Esophagus mucosa (tissue), 1 donor: ENCODE results near the gene MTHFSD. TPM values are rescaled to one million over a fixed set of nuclear protein-coding genes. Genes with fewer than 3 reads are reported as not detected.

ENCODE experiments used
- ATAC-seq: fragments of 200-7000 bp; cut with Tn5 transposase; one replicate; pipeline ENCODE4 v1.9.1; 2020
- total RNA-seq: library from RNA; stranded (reverse); gene quantifications from one replicate; pipeline ENCODE4 v1.2.4, GENCODE V29; 2023
- donor health status: DM: yes; HTN: yes; CAD: no.

The MTHFSD gene
- total RNA-seq, 1 donor from 2014 or later: 11.2 TPM

- ATAC-seq: no peak
Measured at GRCh38 chr16:86584071-86584685, 29.1 kb upstream of the MTHFSD start.

- no peak for ATAC-seq
Measured at GRCh38 chr16:86581458-86581857, 26.4 kb upstream of the MTHFSD start.

- no peak for ATAC-seq
Measured at GRCh38 chr16:86580791-86581170, 25.7 kb upstream of the MTHFSD start.

GRCh38 chr16:86580063-86580790 is 25.2 kb upstream of the MTHFSD start:
- ATAC-seq: no peak

GRCh38 chr16:86579268-86580062 is 24.4 kb upstream of the MTHFSD start:
- no peak for ATAC-seq

GRCh38 chr16:86578611-86579267 is 23.7 kb upstream of the MTHFSD start:
- ATAC-seq: no peak

GRCh38 chr16:86578061-86578599 is 23.1 kb upstream of the MTHFSD start, which contains the start of gene FOXL1:
FOXL1 (plus strand) TSS chr16:86578549; CDS start chr16:86578724, 175 bp downstream.
- no peak for ATAC-seq

- ATAC-seq: no peak
Measured at GRCh38 chr16:86577314-86577971, 22.4 kb upstream of the MTHFSD start.

GRCh38 chr16:86576591-86577313 is 21.7 kb upstream of the MTHFSD start:
- ATAC-seq: peak; percentile 21

- ATAC-seq: peak; percentile 75
Measured at GRCh38 chr16:86575754-86576557, 20.9 kb upstream of the MTHFSD start.

- no peak for ATAC-seq
Measured at GRCh38 chr16:86575095-86575685, 20.2 kb upstream of the MTHFSD start.

- ATAC-seq: no peak
Measured at GRCh38 chr16:86574646-86575045, 19.6 kb upstream of the MTHFSD start.

- ATAC-seq: no peak
Measured at GRCh38 chr16:86573646-86574508, 18.8 kb upstream of the MTHFSD start.

GRCh38 chr16:86573215-86573614 is 18.2 kb upstream of the MTHFSD start:
- ATAC-seq: no peak

- no peak for ATAC-seq
Measured at GRCh38 chr16:86572606-86573005, 17.6 kb upstream of the MTHFSD start.

- ATAC-seq: no peak
Measured at GRCh38 chr16:86572041-86572521, 17.0 kb upstream of the MTHFSD start.

- no peak for ATAC-seq
Measured at GRCh38 chr16:86571530-86571915, 16.5 kb upstream of the MTHFSD start.

GRCh38 chr16:86570558-86571529 is 15.8 kb upstream of the MTHFSD start:
- no peak for ATAC-seq
